KOPT-K1 (cell line): Measurements from ENCODE around the gene FAM171A2.
"Not testable (repeated sequence)": the region's sequence is repeated elsewhere in the genome, so short reads cannot be mapped to it uniquely, and the experiment has no call there.

Experiments used
- H3K27ac ChIP-seq: fragments of 200-600 bp; sonication (generic); 2 replicates; pipeline ENCODE4 v1.5.1; 2016; ENCODE audit warnings: antibody characterized with exemption, mild to moderate bottlenecking, low read depth, low read length; ENCODE audit not compliant: poor library complexity, severe bottlenecking
- H3K36me3 ChIP-seq: fragments of 200-600 bp; sonication (generic); 2 replicates; pipeline ENCODE4 v1.5.1; 2017; ENCODE audit warnings: antibody characterized with exemption, mild to moderate bottlenecking, low read length, moderate library complexity; ENCODE audit not compliant: insufficient read depth
- H3K9me3 ChIP-seq: fragments of 200-600 bp; sonication (generic); 2 replicates; pipeline ENCODE4 v1.5.1; 2017; ENCODE audit warnings: antibody characterized with exemption, low read length, mild to moderate bottlenecking; ENCODE audit not compliant: insufficient read depth, poor library complexity, severe bottlenecking

The FAM171A2 gene

GRCh38 chr17:44374306-44375195 lies 10.9 kb upstream of the FAM171A2 start:
- Histone ChIP-seq H3K9me3 (no peaks in the 10 kb centered on the region), H3K27ac (no peak overlapping the region), H3K36me3 (no peaks in the 10 kb centered on the region)

GRCh38 chr17:44372036-44372435 lies 8.4 kb upstream of the FAM171A2 start:
- Histone ChIP-seq H3K36me3 (no peaks in the 10 kb centered on the region), H3K9me3 (no peaks in the 10 kb centered on the region), H3K27ac (no peak overlapping the region)

- H3K36me3 ChIP-seq, H3K27ac ChIP-seq, H3K9me3 ChIP-seq: not testable (repeated sequence)
Measured at GRCh38 chr17:44369414-44370023, 5.9 kb upstream of the FAM171A2 start.

GRCh38 chr17:44368391-44369243 lies 5.0 kb upstream of the FAM171A2 start:
- H3K9me3 ChIP-seq, H3K27ac ChIP-seq, H3K36me3 ChIP-seq: not testable (repeated sequence)

- Histone ChIP-seq H3K27ac (no peak overlapping the region), H3K36me3 (no peaks in the 10 kb centered on the region), H3K9me3 (no peaks in the 10 kb centered on the region)
Measured at GRCh38 chr17:44367231-44367979, 3.8 kb upstream of the FAM171A2 start.

GRCh38 chr17:44365051-44365450 lies 1.4 kb upstream of the FAM171A2 start:
- not testable (repeated sequence) for H3K27ac ChIP-seq, H3K36me3 ChIP-seq, H3K9me3 ChIP-seq

GRCh38 chr17:44362949-44363612 lies 572 bp downstream of the FAM171A2 start:
- H3K36me3 ChIP-seq, result no peaks in the 10 kb centered on the region
- H3K9me3 ChIP-seq, result no peaks in the 10 kb centered on the region
- no peak overlapping the region for H3K27ac ChIP-seq

GRCh38 chr17:44362459-44362948 lies 1.1 kb downstream of the FAM171A2 start:
- H3K36me3 ChIP-seq, result no peaks in the 10 kb centered on the region
- no peaks in the 10 kb centered on the region for H3K9me3 ChIP-seq
- no peak overlapping the region for H3K27ac ChIP-seq

GRCh38 chr17:44361292-44362260 lies 2.1 kb downstream of the FAM171A2 start:
- Histone ChIP-seq H3K9me3 (no peaks in the 10 kb centered on the region), H3K27ac (no peak overlapping the region), H3K36me3 (no peaks in the 10 kb centered on the region)

GRCh38 chr17:44360826-44361225 lies 2.8 kb downstream of the FAM171A2 start:
- Histone ChIP-seq H3K27ac (no peak overlapping the region), H3K9me3 (no peaks in the 10 kb centered on the region)

GRCh38 chr17:44360144-44360533 lies 3.5 kb downstream of the FAM171A2 start:
- Histone ChIP-seq H3K9me3 (no peaks in the 10 kb centered on the region), H3K27ac (no peak overlapping the region), H3K36me3 (no peaks in the 10 kb centered on the region)

More at GRCh38 chr17:44360826-44361225, 2.8 kb downstream of the FAM171A2 start:
- no peaks in the 10 kb centered on the region for H3K36me3 ChIP-seq

GRCh38 chr17:44359458-44360143 lies 4.1 kb downstream of the FAM171A2 start:
- no peaks in the 10 kb centered on the region for H3K9me3 ChIP-seq
- H3K27ac ChIP-seq, result no peak overlapping the region
- H3K36me3 ChIP-seq, result no peaks in the 10 kb centered on the region

- Histone ChIP-seq H3K9me3 (no peaks in the 10 kb centered on the region), H3K27ac (no peak overlapping the region), H3K36me3 (no peaks in the 10 kb centered on the region)
Measured at GRCh38 chr17:44359006-44359405, 4.6 kb downstream of the FAM171A2 start.
